SK-N-MC (cell line): ENCODE results near the gene RNFT1.
"Not testable (repeated sequence)": the region's sequence is repeated elsewhere in the genome, so short reads cannot be mapped to it uniquely, and the experiment has no call there.

Experiments
- EZH2 ChIP-seq: fragments of 200-600 bp; sonication (generic); IDR thresholded peaks from one replicate; pipeline ENCODE4 v1.6.1; 2017; ENCODE audit warnings: antibody characterized with exemption
- POLR2AphosphoS5 ChIP-seq: IDR thresholded peaks from 2 replicates; pipeline ENCODE4 v1.6.1; 2012; ENCODE audit warnings: mild to moderate bottlenecking, low read depth, low read length, borderline replicate concordance

DNA sequence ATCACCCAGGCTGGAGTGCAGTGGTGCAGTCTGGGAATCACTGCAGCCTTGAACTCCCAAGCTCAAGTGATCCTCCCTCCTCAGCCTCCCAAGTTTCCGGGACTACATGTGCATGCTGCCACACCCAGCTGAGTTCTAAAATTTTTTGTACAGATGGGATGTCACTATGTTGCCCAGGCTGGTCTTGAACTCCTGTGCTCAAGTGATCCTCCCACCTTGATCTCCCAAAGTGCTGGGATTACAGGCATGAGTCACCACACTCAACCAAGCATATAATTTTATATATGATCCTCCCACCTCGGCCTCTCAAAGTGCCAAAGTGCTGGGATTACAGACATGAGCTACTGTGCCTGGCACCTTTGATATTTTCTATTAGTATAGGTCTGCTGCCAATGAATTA, 7.2 kb upstream of the RNFT1 start:
- TF ChIP-seq POLR2AphosphoS5, EZH2: not testable (repeated sequence)
